ENCODE results near the gene GALNT8. TPM values are rescaled to one million over a fixed set of nuclear protein-coding genes. Genes with fewer than 3 reads are reported as not detected.

GALNT8 gene
- total and polyA plus RNA-seq, 2 experiments from 2014 or later: 3.8 to 7.7 TPM

- H3K4me1 Mint-ChIP-seq: peaks cover 5% of the 10 kb centered on the region; the same call in 2 of the 3 replicates
- Histone ChIP-seq H3K9me2 (ENCODE audit: insufficient read depth) (peaks cover 3% of the 10 kb centered on the region; the same call in 1 of the 2 replicates), H3K79me2 (replicated peaks; ENCODE audit: insufficient read depth) (no peaks in the 10 kb centered on the region), H3K27me3 (ENCODE audit: insufficient read depth) (peaks cover 38% of the 10 kb centered on the region), H3F3A (replicated peaks; ENCODE audit: low read depth) (no peaks in the 10 kb centered on the region), H3K4me2 (no peak overlapping the region), H3K27ac (ENCODE audit: low read depth) (no peak overlapping the region), H4K20me1 (replicated peaks; ENCODE audit: insufficient read depth) (peaks cover 10% of the 10 kb centered on the region), H3K4me1 (ENCODE audit: insufficient read depth) (peaks cover 3% of the 10 kb centered on the region; the same call in 1 of the 2 replicates), H3K36me3 (ENCODE audit: insufficient read depth) (no peaks in the 10 kb centered on the region), H3K4me3 (no peak overlapping the region), H2AFZ (no peak overlapping the region)
- H3K36me3 Mint-ChIP-seq (ENCODE audit: low read depth): peaks cover 13% of the 10 kb centered on the region
- H3K27ac Mint-ChIP-seq: no peak overlapping the region
- H3K4me3 Mint-ChIP-seq: no peak overlapping the region
- peaks cover 40% of the 10 kb centered on the region for H3K27me3 Mint-ChIP-seq (ENCODE audit: insufficient read depth, low read depth, poor library complexity)
- peaks cover 7% of the 10 kb centered on the region; the same call in 2 of the 3 replicates for H3K9me3 Mint-ChIP-seq
- DNase-seq (ENCODE audit: low spot score) (no peak), ATAC-seq (no peak)
- no peak for TF ChIP-seq ETS1 (IDR thresholded peaks at IDR 0.05)
- TF ChIP-seq ZNF462 (CRISPR knock-in tag; IDR thresholded peaks at IDR 0.05): no peak
- TF ChIP-seq ZNF114 (CRISPR knock-in tag; IDR thresholded peaks at IDR 0.05): no peak
These were observed 94.3 kb downstream of the GALNT8 start for GRCh38 chr12:4814485-4814884.
